Omental fat pad (tissue), 4 donors: ENCODE measurements around the gene PRPS1. TPM values are rescaled to one million over a fixed set of nuclear protein-coding genes. Genes with fewer than 3 reads are reported as not detected.

Experiments
- ATAC-seq: fragments of 150-250 bp; one replicate; pipeline ENCODE4 v1.9.1; 2016; ENCODE audit warnings: mild to moderate bottlenecking, moderate library complexity; ENCODE audit not compliant: low FRiP score
- DNase-seq: peaks from one replicate; pipeline ENCODE4 v3.0.0-alpha.2; 2019; ENCODE audit warnings: low spot score
- total RNA-seq, 4 donors: library from RNA; depleted of rRNA; stranded (reverse); fragments of >200 nt; gene quantifications; one replicate each; pipeline ENCODE4 v1.1.0, GENCODE V29; 2016
- TF ChIP-seq, protein P1 (sequence below), 3 donors: fragments of 450-650 bp; IDR thresholded peaks; one replicate each; pipeline ENCODE4 v1.5.1; 2016 to 2017; ENCODE audit warnings: antibody characterized with exemption in 3 of 3, mild to moderate bottlenecking in 3 of 3, moderate library complexity in 2 of 3

Gene PRPS1
- total RNA-seq, 4 donors from 2014 or later: 16.4 to 43.6 (median 24.8) TPM

GRCh38 chrX:107629540-107629909, 1.2 kb downstream of the PRPS1 start:
- ATAC-seq (no peak), DNase-seq (no peak)
- TF ChIP-seq, protein P1, sequence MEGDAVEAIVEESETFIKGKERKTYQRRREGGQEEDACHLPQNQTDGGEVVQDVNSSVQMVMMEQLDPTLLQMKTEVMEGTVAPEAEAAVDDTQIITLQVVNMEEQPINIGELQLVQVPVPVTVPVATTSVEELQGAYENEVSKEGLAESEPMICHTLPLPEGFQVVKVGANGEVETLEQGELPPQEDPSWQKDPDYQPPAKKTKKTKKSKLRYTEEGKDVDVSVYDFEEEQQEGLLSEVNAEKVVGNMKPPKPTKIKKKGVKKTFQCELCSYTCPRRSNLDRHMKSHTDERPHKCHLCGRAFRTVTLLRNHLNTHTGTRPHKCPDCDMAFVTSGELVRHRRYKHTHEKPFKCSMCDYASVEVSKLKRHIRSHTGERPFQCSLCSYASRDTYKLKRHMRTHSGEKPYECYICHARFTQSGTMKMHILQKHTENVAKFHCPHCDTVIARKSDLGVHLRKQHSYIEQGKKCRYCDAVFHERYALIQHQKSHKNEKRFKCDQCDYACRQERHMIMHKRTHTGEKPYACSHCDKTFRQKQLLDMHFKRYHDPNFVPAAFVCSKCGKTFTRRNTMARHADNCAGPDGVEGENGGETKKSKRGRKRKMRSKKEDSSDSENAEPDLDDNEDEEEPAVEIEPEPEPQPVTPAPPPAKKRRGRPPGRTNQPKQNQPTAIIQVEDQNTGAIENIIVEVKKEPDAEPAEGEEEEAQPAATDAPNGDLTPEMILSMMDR (IDR thresholded peaks at IDR 0.05): no peak

DNA sequence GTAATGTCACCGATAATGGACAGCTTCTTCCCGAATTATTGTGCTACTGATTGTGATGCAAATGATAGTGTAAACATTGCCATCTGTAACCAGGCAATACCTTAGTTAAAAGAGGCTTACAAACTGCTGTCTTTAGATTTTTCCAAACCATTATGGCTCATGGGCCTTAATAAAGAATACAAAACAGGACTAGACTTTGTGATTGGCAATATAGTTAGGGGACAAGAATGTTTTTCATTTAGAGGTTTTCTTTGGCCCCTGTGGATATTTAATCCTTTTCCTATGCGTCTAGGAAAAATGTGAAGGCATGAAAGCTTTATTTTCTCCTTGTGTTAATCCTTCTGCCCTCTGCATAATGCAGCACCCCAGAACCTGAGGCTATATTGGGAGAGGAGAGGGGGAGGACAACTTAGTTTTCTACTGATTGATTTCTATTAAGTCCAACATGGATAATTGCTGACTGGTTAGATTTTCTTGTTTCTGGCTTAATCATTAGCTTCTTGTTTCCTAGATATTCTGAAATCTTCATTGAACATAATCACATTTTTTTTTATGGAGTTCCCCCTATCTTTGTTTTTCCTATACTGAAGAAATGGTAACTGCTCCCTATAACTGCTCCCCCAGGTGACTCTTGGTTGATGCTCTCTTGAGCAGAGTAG, 1.9 kb downstream of the PRPS1 start:
- TF ChIP-seq, protein P1 (IDR thresholded peaks at IDR 0.05): no peak
- DNase-seq (no peak), ATAC-seq (no peak)

- no peak for ATAC-seq
- TF ChIP-seq, protein P1 (IDR thresholded peaks at IDR 0.05): no peak
- no peak for DNase-seq
Observed at GRCh38 chrX:107632346-107632745, 4.0 kb downstream of the PRPS1 start.

DNA sequence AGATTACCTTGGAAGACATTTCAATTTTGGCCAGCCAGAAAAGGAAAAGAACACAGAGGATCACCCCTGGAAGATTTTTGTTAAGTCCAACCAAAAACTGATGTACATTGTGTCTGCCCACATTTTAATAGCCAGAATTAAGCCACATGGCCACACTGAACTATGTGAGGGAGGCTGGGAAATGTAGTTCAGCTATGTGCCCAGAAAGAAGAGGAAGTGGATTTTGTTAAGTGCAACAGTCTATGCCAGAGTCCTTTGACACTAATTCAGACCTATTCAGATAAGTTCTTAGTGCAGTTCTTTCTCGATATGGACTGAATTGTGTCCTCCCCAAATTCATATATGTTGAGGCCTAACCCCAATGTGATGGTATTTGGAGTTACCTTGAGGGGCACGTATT, 18.4 kb downstream of the PRPS1 start:
- no peak for ATAC-seq
- TF ChIP-seq, protein P1 (IDR thresholded peaks at IDR 0.05): no peak

GRCh38 chrX:107648332-107648731, 20.0 kb downstream of the PRPS1 start:
- TF ChIP-seq, protein P1 (IDR thresholded peaks at IDR 0.05): no peak
- no peak for DNase-seq
- ATAC-seq: no peak

More for the DNA sequence above, 18.4 kb downstream of the PRPS1 start:
- no peak for DNase-seq

- TF ChIP-seq, protein P1 (IDR thresholded peaks at IDR 0.05): no peak
- DNase-seq (no peak), ATAC-seq (no peak)
Observed at GRCh38 chrX:107654566-107654871, 26.2 kb downstream of the PRPS1 start.
